Endothelial cell (in vitro differentiated cells): ENCODE results near the gene DOCK3. TPM values are rescaled to one million over a fixed set of nuclear protein-coding genes. Genes with fewer than 3 reads are reported as not detected.
"Not testable (repeated sequence)": the region's sequence is repeated elsewhere in the genome, so short reads cannot be mapped to it uniquely, and the experiment has no call there.

Experiments used
- DNase-seq: peaks from one replicate; pipeline ENCODE4 v3.0.0; 2021; ENCODE audit warnings: low spot score
- H3K27ac Mint-ChIP-seq: one replicate; pipeline ENCODE4 v1.8.0; 2021; ENCODE audit warnings: mixed read lengths, inconsistent platforms; ENCODE audit not compliant: unreplicated experiment
- H3K27me3 Mint-ChIP-seq: one replicate; pipeline ENCODE4 v1.8.0; 2021; ENCODE audit warnings: mild to moderate bottlenecking, moderate library complexity, mixed read lengths, inconsistent platforms; ENCODE audit not compliant: unreplicated experiment
- H3K36me3 Mint-ChIP-seq: one replicate; pipeline ENCODE4 v1.8.0; 2021; ENCODE audit warnings: mild to moderate bottlenecking, low read depth, mixed read lengths, inconsistent platforms; ENCODE audit not compliant: unreplicated experiment
- H3K4me1 Mint-ChIP-seq: one replicate; pipeline ENCODE4 v1.8.0; 2021; ENCODE audit warnings: mild to moderate bottlenecking, mixed read lengths, inconsistent platforms; ENCODE audit not compliant: unreplicated experiment
- H3K4me3 Mint-ChIP-seq: one replicate; pipeline ENCODE4 v1.8.0; 2021; ENCODE audit warnings: mild to moderate bottlenecking, mixed read lengths, inconsistent platforms; ENCODE audit not compliant: unreplicated experiment
- H3K9me3 Mint-ChIP-seq: one replicate; pipeline ENCODE4 v1.8.0; 2021; ENCODE audit warnings: mixed read lengths, inconsistent platforms; ENCODE audit not compliant: unreplicated experiment
- total RNA-seq: library from RNA; stranded (reverse); fragmentation: NEBNext Ultra II Directional; extraction: Animal tissue kit (Norgen Biotek cat#: 25700); gene quantifications from one replicate; pipeline ENCODE4 v1.2.1, GENCODE V29; 2021; ENCODE audit not compliant: unreplicated experiment
- TF ChIP-seq, protein P1 (sequence below): fragments of 200-600 bp; sonication (generic); IDR thresholded peaks from one replicate; pipeline ENCODE4 v1.5.0; 2021; ENCODE audit warnings: antibody characterized with exemption; ENCODE audit not compliant: unreplicated experiment

Gene DOCK3
- total RNA-seq, 1 donor from 2014 or later, result 1.3 TPM

DNA sequence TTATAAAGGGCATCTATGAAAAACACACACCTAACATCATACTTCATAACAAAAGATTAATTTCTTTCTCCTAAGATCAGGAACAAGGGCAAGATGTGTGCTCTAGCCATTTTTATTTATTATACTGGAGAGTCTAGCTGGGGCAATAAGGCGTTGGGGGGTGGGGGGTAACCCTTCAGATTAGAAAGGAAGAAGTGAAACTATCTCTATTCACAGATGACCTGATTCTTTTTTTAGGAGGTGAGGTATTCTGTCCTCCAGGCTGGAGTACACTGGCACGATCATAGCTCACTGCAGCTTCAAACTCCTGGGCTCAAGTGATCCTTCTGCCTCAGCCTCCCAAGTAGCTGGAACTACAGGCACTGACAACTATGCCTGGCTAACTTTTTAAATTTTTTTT is 620.9 kb downstream of the DOCK3 start:
- no peaks in the 10 kb centered on the region for H3K27me3 Mint-ChIP-seq
- H3K36me3 Mint-ChIP-seq, result no peaks in the 10 kb centered on the region
- no peak overlapping the region for H3K27ac Mint-ChIP-seq
- TF ChIP-seq, protein P1, sequence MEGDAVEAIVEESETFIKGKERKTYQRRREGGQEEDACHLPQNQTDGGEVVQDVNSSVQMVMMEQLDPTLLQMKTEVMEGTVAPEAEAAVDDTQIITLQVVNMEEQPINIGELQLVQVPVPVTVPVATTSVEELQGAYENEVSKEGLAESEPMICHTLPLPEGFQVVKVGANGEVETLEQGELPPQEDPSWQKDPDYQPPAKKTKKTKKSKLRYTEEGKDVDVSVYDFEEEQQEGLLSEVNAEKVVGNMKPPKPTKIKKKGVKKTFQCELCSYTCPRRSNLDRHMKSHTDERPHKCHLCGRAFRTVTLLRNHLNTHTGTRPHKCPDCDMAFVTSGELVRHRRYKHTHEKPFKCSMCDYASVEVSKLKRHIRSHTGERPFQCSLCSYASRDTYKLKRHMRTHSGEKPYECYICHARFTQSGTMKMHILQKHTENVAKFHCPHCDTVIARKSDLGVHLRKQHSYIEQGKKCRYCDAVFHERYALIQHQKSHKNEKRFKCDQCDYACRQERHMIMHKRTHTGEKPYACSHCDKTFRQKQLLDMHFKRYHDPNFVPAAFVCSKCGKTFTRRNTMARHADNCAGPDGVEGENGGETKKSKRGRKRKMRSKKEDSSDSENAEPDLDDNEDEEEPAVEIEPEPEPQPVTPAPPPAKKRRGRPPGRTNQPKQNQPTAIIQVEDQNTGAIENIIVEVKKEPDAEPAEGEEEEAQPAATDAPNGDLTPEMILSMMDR, result no peak
- no peaks in the 10 kb centered on the region for H3K9me3 Mint-ChIP-seq
- no peak overlapping the region for H3K4me3 Mint-ChIP-seq
- H3K4me1 Mint-ChIP-seq, result no peaks in the 10 kb centered on the region
- DNase-seq, result no peak

GRCh38 chr3:51297333-51297732 is 622.6 kb downstream of the DOCK3 start:
- Mint-ChIP-seq H3K9me3 (no peaks in the 10 kb centered on the region), H3K27me3 (no peaks in the 10 kb centered on the region), H3K4me1 (no peaks in the 10 kb centered on the region), H3K36me3 (no peaks in the 10 kb centered on the region), H3K27ac (no peak overlapping the region), H3K4me3 (no peak overlapping the region)
- DNase-seq, result no peak
- TF ChIP-seq, protein P1, result no peak

DNA sequence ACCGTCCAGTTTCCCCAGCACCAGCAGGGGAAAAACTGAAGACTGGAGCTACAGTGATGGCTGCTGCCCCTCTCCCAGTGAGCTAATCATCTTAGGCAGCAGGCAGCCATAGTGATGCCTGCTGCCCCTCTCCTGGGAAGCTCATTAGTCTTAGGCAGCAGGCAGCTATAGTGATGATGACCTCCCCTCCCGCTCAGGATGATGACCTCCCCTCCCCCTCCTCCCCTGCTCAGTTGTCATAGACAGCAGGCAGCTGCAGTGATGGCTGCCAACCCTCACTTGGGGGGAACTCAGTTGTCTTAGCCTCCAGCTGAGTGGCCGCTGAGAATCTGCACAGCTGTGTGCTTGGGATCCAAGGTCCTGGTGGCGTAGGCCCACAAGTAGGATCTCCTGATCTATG is 629.5 kb downstream of the DOCK3 start:
- TF ChIP-seq, protein P1, result no peak
- Mint-ChIP-seq H3K27me3 (peaks cover 1% of the 10 kb centered on the region), H3K27ac (no peak overlapping the region), H3K4me3 (no peak overlapping the region), H3K36me3 (peaks cover 3% of the 10 kb centered on the region), H3K9me3 (no peaks in the 10 kb centered on the region), H3K4me1 (no peaks in the 10 kb centered on the region)
- no peak for DNase-seq

DNA sequence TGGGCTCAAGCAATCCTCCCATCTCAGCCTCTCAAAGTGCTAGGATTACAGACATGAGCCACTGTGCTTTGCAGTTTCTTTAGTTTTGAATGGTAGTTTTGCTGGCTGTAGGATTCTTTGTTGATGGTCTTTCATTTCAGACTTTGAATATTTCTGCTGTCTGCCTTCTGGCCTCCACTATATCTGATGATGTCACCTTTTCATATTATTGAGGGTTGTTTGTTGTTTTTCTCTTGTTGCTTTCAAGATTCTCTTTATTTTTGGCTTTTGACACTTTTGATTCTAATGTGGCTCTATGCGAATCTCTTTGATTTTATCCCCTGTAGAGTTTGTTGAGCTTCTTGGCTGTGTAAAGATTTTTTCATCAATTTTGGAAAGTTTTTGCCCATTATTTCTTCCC is 631.4 kb downstream of the DOCK3 start:
- H3K27me3 Mint-ChIP-seq, result peaks cover 1% of the 10 kb centered on the region
- H3K27ac Mint-ChIP-seq, result no peak overlapping the region
- TF ChIP-seq, protein P1, result no peak
- H3K4me1 Mint-ChIP-seq, result no peaks in the 10 kb centered on the region
- no peaks in the 10 kb centered on the region for H3K9me3 Mint-ChIP-seq
- no peak for DNase-seq
- H3K4me3 Mint-ChIP-seq, result no peak overlapping the region
- peaks cover 3% of the 10 kb centered on the region for H3K36me3 Mint-ChIP-seq

DNA sequence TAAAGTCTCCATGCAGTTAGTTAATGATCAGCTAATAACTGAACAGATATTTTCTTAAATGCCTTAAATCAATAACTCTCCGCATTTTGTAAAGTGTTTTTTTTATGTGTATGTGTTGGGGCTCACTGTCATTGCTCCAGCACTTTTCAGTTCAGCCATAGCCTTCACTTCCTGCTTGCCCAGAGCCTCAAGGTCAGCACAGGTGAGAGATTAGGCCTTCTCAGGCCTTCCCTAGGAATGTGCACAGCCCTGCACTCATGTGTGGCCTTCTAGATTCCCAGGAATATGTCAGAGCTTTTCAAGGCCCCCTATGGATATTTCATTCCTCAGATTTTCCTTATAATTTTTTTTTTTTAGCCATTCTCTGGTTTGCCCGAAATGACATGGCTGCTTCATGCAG is 632.7 kb downstream of the DOCK3 start:
- TF ChIP-seq, protein P1, result no peak
- Mint-ChIP-seq H3K27ac (no peak overlapping the region), H3K27me3 (peaks cover 1% of the 10 kb centered on the region), H3K9me3 (no peaks in the 10 kb centered on the region), H3K4me1 (no peaks in the 10 kb centered on the region), H3K36me3 (peaks cover 3% of the 10 kb centered on the region), H3K4me3 (no peak overlapping the region)
- DNase-seq, result no peak

DNA sequence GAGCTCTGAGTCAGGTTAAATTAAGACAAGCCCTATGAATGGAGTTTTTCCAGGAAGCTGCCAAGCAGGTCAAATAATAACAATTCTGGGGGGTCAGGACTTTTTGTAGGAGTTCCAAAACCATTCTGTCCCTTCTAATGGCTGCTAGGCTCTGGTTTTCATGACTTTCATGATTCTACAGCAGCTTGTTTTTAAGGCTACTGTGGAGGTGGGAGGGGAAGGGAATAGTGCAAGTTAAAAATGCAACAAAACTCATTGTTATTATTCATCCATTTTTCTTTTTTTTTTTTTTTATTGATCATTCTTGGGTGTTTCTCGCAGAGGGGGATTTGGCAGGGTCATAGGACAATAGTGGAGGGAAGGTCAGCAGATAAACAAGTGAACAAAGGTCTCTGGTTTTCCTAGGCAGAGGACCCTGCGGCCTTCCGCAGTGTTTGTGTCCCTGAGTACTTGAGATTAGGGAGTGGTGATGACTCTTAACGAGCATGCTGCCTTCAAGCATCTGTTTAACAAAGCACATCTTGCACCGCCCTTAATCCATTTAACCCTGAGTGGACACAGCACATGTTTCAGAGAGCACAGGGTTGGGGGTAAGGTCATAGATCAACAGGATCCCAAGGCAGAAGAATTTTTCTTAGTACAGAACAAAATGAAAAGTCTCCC is 633.3 kb downstream of the DOCK3 start:
- DNase-seq, H3K36me3 Mint-ChIP-seq, H3K9me3 Mint-ChIP-seq, H3K4me3 Mint-ChIP-seq, H3K4me1 Mint-ChIP-seq, H3K27me3 Mint-ChIP-seq, H3K27ac Mint-ChIP-seq: not testable (repeated sequence)
